NCI-H748 (cell line): ENCODE results near the gene CLMP.
A peak's percentile ranks its signal among the peaks of the same experiment; 100 is the strongest.

Experiments used
- DNase-seq: peaks from one replicate; lab custom pipeline; 2025; ENCODE audit not compliant: unreplicated experiment; lab: John Stamatoyannopoulos, UW

CLMP gene

GRCh38 chr11:123195188-123196059 lies at the start of gene CLMP:
TSS of gene CLMP (minus strand) at chr11:123195248. CDS start at chr11:123194940, 308 bp downstream.
- DNase-seq, result no peak

GRCh38 chr11:123241874-123242543 lies 47.0 kb upstream of the CLMP start:
- no peak for DNase-seq

GRCh38 chr11:123241294-123241693 lies 46.2 kb upstream of the CLMP start:
- DNase-seq, result no peak

GRCh38 chr11:123239191-123240150 lies 44.4 kb upstream of the CLMP start:
- no peak for DNase-seq

- no peak for DNase-seq
Measured at GRCh38 chr11:123238297-123238696, 43.2 kb upstream of the CLMP start.

- DNase-seq, result no peak
Measured at GRCh38 chr11:123236879-123237278, 41.8 kb upstream of the CLMP start.

GRCh38 chr11:123235656-123236261 lies 40.7 kb upstream of the CLMP start:
- no peak for DNase-seq

GRCh38 chr11:123235117-123235655 lies 40.1 kb upstream of the CLMP start:
- DNase-seq, result peak; percentile 13

- no peak for DNase-seq
Measured at GRCh38 chr11:123233975-123234334, 38.9 kb upstream of the CLMP start.

- no peak for DNase-seq
Measured at GRCh38 chr11:123233280-123233974, 38.4 kb upstream of the CLMP start.

- DNase-seq, result no peak
Measured at GRCh38 chr11:123231777-123232176, 36.7 kb upstream of the CLMP start.

GRCh38 chr11:123231256-123231655 lies 36.2 kb upstream of the CLMP start:
- no peak for DNase-seq

GRCh38 chr11:123230346-123230745 lies 35.3 kb upstream of the CLMP start:
- no peak for DNase-seq

- no peak for DNase-seq
Measured at GRCh38 chr11:123228496-123229163, 33.6 kb upstream of the CLMP start.

- no peak for DNase-seq
Measured at GRCh38 chr11:123227763-123228495, 32.9 kb upstream of the CLMP start.

- no peak for DNase-seq
Measured at GRCh38 chr11:123221584-123221983, 26.5 kb upstream of the CLMP start.

- DNase-seq, result no peak
Measured at GRCh38 chr11:123221096-123221561, 26.1 kb upstream of the CLMP start.

GRCh38 chr11:123219066-123219690 lies 24.1 kb upstream of the CLMP start:
- no peak for DNase-seq
